GM18507 (cell line): ENCODE measurements around the gene DNM1.

ENCODE experiments used
- DNase-seq: peaks from one replicate; pipeline ENCODE4 v3.0.0; 2011; ENCODE audit warnings: low read depth; ENCODE audit not compliant: insufficient read length; ENCODE audit errors: extremely low spot score
- FAIRE-seq: peaks from 2 replicates; lab custom pipeline; 2011; peaks lifted over from hg19 to GRCh38; lab: Jason Lieb, UNC

Gene DNM1

GRCh38 chr9:128203024-128203706 is at the start of gene DNM1:
DNM1 (plus strand) TSS chr9:128203379; CDS start chr9:128203471, 92 bp downstream.
- FAIRE-seq, result peak; percentile 58
- peak; percentile 94 for DNase-seq

GRCh38 chr9:128153947-128154695 is 49.1 kb upstream of the DNM1 start:
- DNase-seq (no peak), FAIRE-seq (no peak)

GRCh38 chr9:128155736-128156500 is 47.3 kb upstream of the DNM1 start:
- DNase-seq (no peak), FAIRE-seq (no peak)

- DNase-seq, result no peak
- FAIRE-seq, result no peak
Measured at GRCh38 chr9:128159522-128159783, 43.7 kb upstream of the DNM1 start.

- FAIRE-seq, result peak; percentile 67
- peak; percentile 96 for DNase-seq
Measured at GRCh38 chr9:128159784-128160602, 43.2 kb upstream of the DNM1 start, which contains the start of gene BBLN. BBLN (plus strand) TSS chr9:128160265; CDS start chr9:128160408, 143 bp downstream.

GRCh38 chr9:128160603-128160987 is 42.6 kb upstream of the DNM1 start:
- DNase-seq (no peak), FAIRE-seq (no peak)

GRCh38 chr9:128161215-128161902 is 41.8 kb upstream of the DNM1 start:
- no peak for DNase-seq

GRCh38 chr9:128162215-128163026 is 40.8 kb upstream of the DNM1 start:
- FAIRE-seq, result no peak
- no peak for DNase-seq

More at GRCh38 chr9:128161215-128161902, 41.8 kb upstream of the DNM1 start:
- no peak for FAIRE-seq

- FAIRE-seq (no peak), DNase-seq (no peak)
Measured at GRCh38 chr9:128163027-128163515, 40.1 kb upstream of the DNM1 start.

- DNase-seq, result no peak
- no peak for FAIRE-seq
Measured at GRCh38 chr9:128163523-128164306, 39.5 kb upstream of the DNM1 start.

GRCh38 chr9:128164307-128164885 is 38.8 kb upstream of the DNM1 start:
- FAIRE-seq, result no peak
- DNase-seq, result no peak

- DNase-seq, result no peak
- no peak for FAIRE-seq
Measured at GRCh38 chr9:128166169-128166568, 37.0 kb upstream of the DNM1 start.

GRCh38 chr9:128167209-128167608 is 36.0 kb upstream of the DNM1 start:
- FAIRE-seq (no peak), DNase-seq (no peak)

GRCh38 chr9:128168731-128169308 is 34.4 kb upstream of the DNM1 start:
- DNase-seq (no peak), FAIRE-seq (no peak)

GRCh38 chr9:128169492-128169891 is 33.7 kb upstream of the DNM1 start:
- DNase-seq (no peak), FAIRE-seq (no peak)

- DNase-seq, result no peak
- FAIRE-seq, result no peak
Measured at GRCh38 chr9:128169925-128170324, 33.3 kb upstream of the DNM1 start.

GRCh38 chr9:128174062-128174461 is 29.1 kb upstream of the DNM1 start:
- DNase-seq (no peak), FAIRE-seq (no peak)
